ENCODE data around the gene DGKD.
A peak's percentile ranks its signal among the peaks of the same experiment; 100 is the strongest.

DGKD gene

GRCh38 chr2:233444501-233444900, 90.2 kb downstream of the DGKD start:
- Histone ChIP-seq H3K4me3 (ENCODE audit: insufficient read length, low read depth) (no peak overlapping the region), H3K36me3 (ENCODE audit: insufficient read depth, insufficient read length, low read length) (peaks cover 67% of the 10 kb centered on the region), H3K9ac (ENCODE audit: insufficient read length, low read depth) (peak overlapping the region; percentile 63), H3K4me1 (ENCODE audit: insufficient read depth, insufficient read length) (peaks cover 6% of the 10 kb centered on the region), H3K27me3 (ENCODE audit: insufficient read depth, insufficient read length) (no peaks in the 10 kb centered on the region), H3K9me3 (ENCODE audit: insufficient read depth, low read length) (no peaks in the 10 kb centered on the region)
- TF ChIP-seq SUZ12 (IDR thresholded peaks at IDR 0.05; ENCODE audit: extremely low read depth, insufficient read depth, insufficient read length) (no peak), ZNF274 (IDR thresholded peaks at IDR 0.05; ENCODE audit: low read depth, low read length) (no peak), YY1 (IDR thresholded peaks at IDR 0.05; ENCODE audit: insufficient read depth, insufficient read length) (no peak)
- DNase-seq (ENCODE audit: low read depth, low spot score), result no peak

GRCh38 chr2:233445152-233445830, 91.0 kb downstream of the DGKD start:
- no peak for TF ChIP-seq YY1 (IDR thresholded peaks at IDR 0.05; ENCODE audit: insufficient read depth, insufficient read length)
- no peak for TF ChIP-seq SUZ12 (IDR thresholded peaks at IDR 0.05; ENCODE audit: extremely low read depth, insufficient read depth, insufficient read length)
- TF ChIP-seq ZNF274 (IDR thresholded peaks at IDR 0.05; ENCODE audit: low read depth, low read length), result no peak
- H3K9ac ChIP-seq (ENCODE audit: insufficient read length, low read depth), result no peak overlapping the region
- H3K9me3 ChIP-seq (ENCODE audit: insufficient read depth, low read length), result no peaks in the 10 kb centered on the region
- no peak overlapping the region for H3K4me3 ChIP-seq (ENCODE audit: insufficient read length, low read depth)
- H3K36me3 ChIP-seq (ENCODE audit: insufficient read depth, insufficient read length, low read length), result peaks cover 69% of the 10 kb centered on the region
- H3K27me3 ChIP-seq (ENCODE audit: insufficient read depth, insufficient read length), result no peaks in the 10 kb centered on the region
- peaks cover 10% of the 10 kb centered on the region for H3K4me1 ChIP-seq (ENCODE audit: insufficient read depth, insufficient read length)
- DNase-seq (ENCODE audit: low read depth, low spot score), result no peak

- H3K4me3 ChIP-seq (ENCODE audit: insufficient read length, low read depth), result no peak overlapping the region
- DNase-seq (ENCODE audit: low read depth, low spot score), result no peak
- H3K36me3 ChIP-seq (ENCODE audit: insufficient read depth, insufficient read length, low read length), result peaks cover 72% of the 10 kb centered on the region
- no peaks in the 10 kb centered on the region for H3K9me3 ChIP-seq (ENCODE audit: insufficient read depth, low read length)
- no peak for TF ChIP-seq SUZ12 (IDR thresholded peaks at IDR 0.05; ENCODE audit: extremely low read depth, insufficient read depth, insufficient read length)
- no peak for TF ChIP-seq YY1 (IDR thresholded peaks at IDR 0.05; ENCODE audit: insufficient read depth, insufficient read length)
- no peak for TF ChIP-seq ZNF274 (IDR thresholded peaks at IDR 0.05; ENCODE audit: low read depth, low read length)
- peaks cover 13% of the 10 kb centered on the region for H3K4me1 ChIP-seq (ENCODE audit: insufficient read depth, insufficient read length)
- no peaks in the 10 kb centered on the region for H3K27me3 ChIP-seq (ENCODE audit: insufficient read depth, insufficient read length)
- H3K9ac ChIP-seq (ENCODE audit: insufficient read length, low read depth), result no peak overlapping the region
These were observed 91.8 kb downstream of the DGKD start for GRCh38 chr2:233446121-233446520.

GRCh38 chr2:233446606-233447305, 92.5 kb downstream of the DGKD start:
- Histone ChIP-seq H3K4me1 (ENCODE audit: insufficient read depth, insufficient read length) (peaks cover 13% of the 10 kb centered on the region), H3K36me3 (ENCODE audit: insufficient read depth, insufficient read length, low read length) (peaks cover 73% of the 10 kb centered on the region), H3K9ac (ENCODE audit: insufficient read length, low read depth) (no peak overlapping the region), H3K9me3 (ENCODE audit: insufficient read depth, low read length) (no peaks in the 10 kb centered on the region), H3K4me3 (ENCODE audit: insufficient read length, low read depth) (no peak overlapping the region), H3K27me3 (ENCODE audit: insufficient read depth, insufficient read length) (no peaks in the 10 kb centered on the region)
- DNase-seq (ENCODE audit: low read depth, low spot score), result no peak
- TF ChIP-seq SUZ12 (IDR thresholded peaks at IDR 0.05; ENCODE audit: extremely low read depth, insufficient read depth, insufficient read length) (no peak), ZNF274 (IDR thresholded peaks at IDR 0.05; ENCODE audit: low read depth, low read length) (no peak), YY1 (IDR thresholded peaks at IDR 0.05; ENCODE audit: insufficient read depth, insufficient read length) (no peak)

GRCh38 chr2:233447506-233448219, 93.4 kb downstream of the DGKD start:
- Histone ChIP-seq H3K36me3 (ENCODE audit: insufficient read depth, insufficient read length, low read length) (peaks cover 79% of the 10 kb centered on the region), H3K9me3 (ENCODE audit: insufficient read depth, low read length) (no peaks in the 10 kb centered on the region), H3K9ac (ENCODE audit: insufficient read length, low read depth) (no peak overlapping the region), H3K4me3 (ENCODE audit: insufficient read length, low read depth) (no peak overlapping the region), H3K4me1 (ENCODE audit: insufficient read depth, insufficient read length) (peaks cover 13% of the 10 kb centered on the region), H3K27me3 (ENCODE audit: insufficient read depth, insufficient read length) (no peaks in the 10 kb centered on the region)
- no peak for DNase-seq (ENCODE audit: low read depth, low spot score)
- TF ChIP-seq SUZ12 (IDR thresholded peaks at IDR 0.05; ENCODE audit: extremely low read depth, insufficient read depth, insufficient read length), result no peak

GRCh38 chr2:233448220-233448559, 93.9 kb downstream of the DGKD start:
- Histone ChIP-seq H3K36me3 (ENCODE audit: insufficient read depth, insufficient read length, low read length) (peaks cover 84% of the 10 kb centered on the region), H3K9ac (ENCODE audit: insufficient read length, low read depth) (no peak overlapping the region)
- DNase-seq (ENCODE audit: low read depth, low spot score), result no peak

GRCh38 chr2:233448575-233448974, 94.3 kb downstream of the DGKD start:
- no peak for DNase-seq (ENCODE audit: low read depth, low spot score)
- Histone ChIP-seq H3K4me1 (ENCODE audit: insufficient read depth, insufficient read length) (peaks cover 13% of the 10 kb centered on the region), H3K4me3 (ENCODE audit: insufficient read length, low read depth) (no peak overlapping the region), H3K9me3 (ENCODE audit: insufficient read depth, low read length) (no peaks in the 10 kb centered on the region), H3K36me3 (ENCODE audit: insufficient read depth, insufficient read length, low read length) (peaks cover 88% of the 10 kb centered on the region), H3K9ac (ENCODE audit: insufficient read length, low read depth) (no peak overlapping the region), H3K27me3 (ENCODE audit: insufficient read depth, insufficient read length) (no peaks in the 10 kb centered on the region)
- TF ChIP-seq YY1 (IDR thresholded peaks at IDR 0.05; ENCODE audit: insufficient read depth, insufficient read length) (no peak), SUZ12 (IDR thresholded peaks at IDR 0.05; ENCODE audit: extremely low read depth, insufficient read depth, insufficient read length) (no peak), ZNF274 (IDR thresholded peaks at IDR 0.05; ENCODE audit: low read depth, low read length) (no peak)

More at GRCh38 chr2:233448220-233448559, 93.9 kb downstream of the DGKD start:
- Histone ChIP-seq H3K4me3 (ENCODE audit: insufficient read length, low read depth) (no peak overlapping the region), H3K27me3 (ENCODE audit: insufficient read depth, insufficient read length) (no peaks in the 10 kb centered on the region), H3K9me3 (ENCODE audit: insufficient read depth, low read length) (no peaks in the 10 kb centered on the region), H3K4me1 (ENCODE audit: insufficient read depth, insufficient read length) (peaks cover 13% of the 10 kb centered on the region)
- TF ChIP-seq ZNF274 (IDR thresholded peaks at IDR 0.05; ENCODE audit: low read depth, low read length) (no peak), YY1 (IDR thresholded peaks at IDR 0.05; ENCODE audit: insufficient read depth, insufficient read length) (no peak), SUZ12 (IDR thresholded peaks at IDR 0.05; ENCODE audit: extremely low read depth, insufficient read depth, insufficient read length) (no peak)

Data from NT2/D1 (cell line).